GM21390 (cell line): ENCODE results near the gene PPM1A.

Experiments
- ATAC-seq: cut with Tn5 transposase; IDR thresholded peaks from one replicate; pipeline ENCODE4 v1.9.1; 2021; ENCODE audit not compliant: unreplicated experiment

The PPM1A gene

GRCh38 chr14:60248697-60249318 is at the start of gene PPM1A:
Gene PPM1A (plus strand): TSS chr14:60249221. CDS start chr14:60282704, 33,483 bp downstream.
- peak; percentile 64 for ATAC-seq

- no peak for ATAC-seq
Observed at GRCh38 chr14:60199321-60199720, 49.7 kb upstream of the PPM1A start.

- peak; percentile 77 for ATAC-seq
Observed at GRCh38 chr14:60204104-60204842, 44.7 kb upstream of the PPM1A start.

GRCh38 chr14:60204843-60205774 is 43.9 kb upstream of the PPM1A start:
- ATAC-seq: peak; percentile 59

- ATAC-seq: no peak
Observed at GRCh38 chr14:60206249-60206670, 42.8 kb upstream of the PPM1A start.

- ATAC-seq: no peak
Observed at GRCh38 chr14:60206837-60207533, 42.0 kb upstream of the PPM1A start.

GRCh38 chr14:60210703-60211102 is 38.3 kb upstream of the PPM1A start:
- no peak for ATAC-seq

GRCh38 chr14:60211153-60211552 is 37.9 kb upstream of the PPM1A start:
- no peak for ATAC-seq

- peak; percentile 88 for ATAC-seq
Observed at GRCh38 chr14:60212503-60213371, 36.3 kb upstream of the PPM1A start.

GRCh38 chr14:60214003-60214402 is 35.0 kb upstream of the PPM1A start:
- ATAC-seq: no peak

- no peak for ATAC-seq
Observed at GRCh38 chr14:60214415-60215126, 34.5 kb upstream of the PPM1A start.

GRCh38 chr14:60215127-60215444 is 33.9 kb upstream of the PPM1A start:
- no peak for ATAC-seq

GRCh38 chr14:60215520-60216420 is 33.3 kb upstream of the PPM1A start:
- ATAC-seq: no peak

GRCh38 chr14:60217713-60218112 is 31.3 kb upstream of the PPM1A start:
- no peak for ATAC-seq

GRCh38 chr14:60220084-60220483 is 28.9 kb upstream of the PPM1A start:
- no peak for ATAC-seq

- ATAC-seq: no peak
Observed at GRCh38 chr14:60220917-60221316, 28.1 kb upstream of the PPM1A start.

- ATAC-seq: no peak
Observed at GRCh38 chr14:60221457-60221856, 27.6 kb upstream of the PPM1A start.

- ATAC-seq: no peak
Observed at GRCh38 chr14:60222820-60223219, 26.2 kb upstream of the PPM1A start.
